Glutamatergic neuron (in vitro differentiated cells): ENCODE measurements around the gene FCSK. TPM values are rescaled to one million over a fixed set of nuclear protein-coding genes. Genes with fewer than 3 reads are reported as not detected.

ENCODE experiments used
- DNase-seq: peaks from one replicate; pipeline ENCODE4 v3.0.0; 2022
- H3K27ac Mint-ChIP-seq: one replicate; pipeline ENCODE4 v1.8.0; 2020; ENCODE audit warnings: mild to moderate bottlenecking, mixed read lengths, inconsistent platforms; ENCODE audit not compliant: unreplicated experiment
- H3K27me3 Mint-ChIP-seq: one replicate; pipeline ENCODE4 v1.8.0; 2020; ENCODE audit warnings: mild to moderate bottlenecking, moderate library complexity, mixed read lengths, inconsistent platforms; ENCODE audit not compliant: unreplicated experiment
- H3K36me3 Mint-ChIP-seq: one replicate; pipeline ENCODE4 v1.8.0; 2020; ENCODE audit warnings: mild to moderate bottlenecking, mixed read lengths, inconsistent platforms; ENCODE audit not compliant: unreplicated experiment
- H3K4me1 Mint-ChIP-seq: one replicate; pipeline ENCODE4 v1.8.0; 2020; ENCODE audit warnings: mild to moderate bottlenecking, low read depth, mixed read lengths, inconsistent platforms; ENCODE audit not compliant: unreplicated experiment
- H3K4me3 Mint-ChIP-seq: one replicate; pipeline ENCODE4 v1.8.0; 2020; ENCODE audit warnings: mild to moderate bottlenecking, mixed read lengths, inconsistent platforms; ENCODE audit not compliant: unreplicated experiment
- H3K9me3 Mint-ChIP-seq: one replicate; pipeline ENCODE4 v1.8.0; 2020; ENCODE audit warnings: mild to moderate bottlenecking, moderate library complexity, mixed read lengths, inconsistent platforms; ENCODE audit not compliant: unreplicated experiment
- CTCF ChIP-seq: fragments of 200-600 bp; sonication (generic); IDR thresholded peaks from one replicate; pipeline ENCODE4 v1.5.0; 2021; ENCODE audit not compliant: partially characterized antibody, unreplicated experiment
- total RNA-seq: library from RNA; stranded (reverse); fragmentation: NEBNext Ultra II Directional; extraction: Animal tissue kit (Norgen Biotek cat#: 25700); gene quantifications from one replicate; pipeline ENCODE4 v1.2.1, GENCODE V29; 2021; ENCODE audit not compliant: unreplicated experiment

Gene FCSK
- total RNA-seq, 1 donor from 2014 or later = 15.4 TPM

GRCh38 chr16:70511833-70512232, 57.4 kb downstream of the FCSK start:
- no peaks in the 10 kb centered on the region for H3K27me3 Mint-ChIP-seq
- no peak for TF ChIP-seq CTCF
- H3K27ac Mint-ChIP-seq = no peak overlapping the region
- H3K4me3 Mint-ChIP-seq = no peak overlapping the region
- no peak for DNase-seq
- no peaks in the 10 kb centered on the region for H3K4me1 Mint-ChIP-seq
- H3K9me3 Mint-ChIP-seq = peaks cover 2% of the 10 kb centered on the region
- no peaks in the 10 kb centered on the region for H3K36me3 Mint-ChIP-seq

GRCh38 chr16:70512456-70512855, 58.1 kb downstream of the FCSK start:
- no peaks in the 10 kb centered on the region for H3K4me1 Mint-ChIP-seq
- no peaks in the 10 kb centered on the region for H3K27me3 Mint-ChIP-seq
- no peak overlapping the region for H3K4me3 Mint-ChIP-seq
- TF ChIP-seq CTCF = no peak
- H3K36me3 Mint-ChIP-seq = no peaks in the 10 kb centered on the region
- no peak overlapping the region for H3K27ac Mint-ChIP-seq
- DNase-seq = no peak
- peaks cover 2% of the 10 kb centered on the region for H3K9me3 Mint-ChIP-seq

- Mint-ChIP-seq H3K4me3 (no peak overlapping the region), H3K36me3 (no peaks in the 10 kb centered on the region), H3K27me3 (peaks cover 6% of the 10 kb centered on the region), H3K9me3 (peaks cover 9% of the 10 kb centered on the region), H3K27ac (no peak overlapping the region), H3K4me1 (peaks cover 11% of the 10 kb centered on the region)
- no peak for TF ChIP-seq CTCF
- DNase-seq = no peak
These were observed 66.4 kb downstream of the FCSK start for GRCh38 chr16:70520612-70521297.

- Mint-ChIP-seq H3K9me3 (peaks cover 9% of the 10 kb centered on the region), H3K36me3 (no peaks in the 10 kb centered on the region), H3K4me1 (peaks cover 17% of the 10 kb centered on the region), H3K27me3 (peaks cover 6% of the 10 kb centered on the region), H3K27ac (peak overlapping the region; percentile 96), H3K4me3 (peak overlapping the region; percentile 96)
- TF ChIP-seq CTCF = no peak
- DNase-seq = no peak
These were observed 68.1 kb downstream of the FCSK start for GRCh38 chr16:70522216-70523075.
